Naive thymus-derived CD8-positive, alpha-beta T cell (primary cell): Measurements from ENCODE around the gene PPP1R1C. TPM values are rescaled to one million over a fixed set of nuclear protein-coding genes. Genes with fewer than 3 reads are reported as not detected.

ENCODE experiments used
- ATAC-seq, 2 donors: fragments of 150-1000 bp; cut with Tn5 transposase in 1 of 2; sonication (Bioruptor Pico), chemical (Tn5 transposase) in 1 of 2; 1 replicate in 1 of 2; 2 replicates in 1 of 2; pipeline ENCODE4 v1.10.0; 2021; ENCODE audit warnings: mild to moderate bottlenecking in 2 of 2, moderate library complexity in 2 of 2
- POLR2A ChIA-PET: fragments of 350-600 bp; sonication (Branson Sonifier 250); formaldehyde crosslinking; loops from one replicate; lab custom pipeline; 2021; ENCODE audit warnings: antibody characterized with exemption; lab: Charles Lee
- DNase-seq, 10 donors: peaks; one replicate each; pipeline versions ENCODE4 v3.0.0 to v3.0.0-alpha.2; 2020 to 2022
- H3K27ac Mint-ChIP-seq, 10 donors: one replicate each; pipeline ENCODE4 v1.8.0; 2020 to 2022; ENCODE audit warnings: mild to moderate bottlenecking in 10 of 10, mixed read lengths in 10 of 10, moderate library complexity in 4 of 10, inconsistent platforms in 1 of 10
- H3K27me3 Mint-ChIP-seq, 5 donors: one replicate each; pipeline ENCODE4 v1.8.0; 2021 to 2022; ENCODE audit warnings: mixed read lengths in 5 of 5
- H3K36me3 Mint-ChIP-seq, 3 donors: one replicate each; pipeline ENCODE4 v1.8.0; 2020 to 2022; ENCODE audit warnings: mixed read lengths in 3 of 3, mild to moderate bottlenecking in 2 of 3, inconsistent platforms in 1 of 3
- H3K4me1 Mint-ChIP-seq, 4 donors: one replicate each; pipeline ENCODE4 v1.8.0; 2021 to 2022; ENCODE audit warnings: mixed read lengths in 4 of 4
- H3K4me3 Mint-ChIP-seq, 10 donors: one replicate each; pipeline ENCODE4 v1.8.0; 2020 to 2022; ENCODE audit warnings: mild to moderate bottlenecking in 10 of 10, mixed read lengths in 10 of 10, moderate library complexity in 6 of 10, inconsistent platforms in 1 of 10
- H3K9me3 Mint-ChIP-seq, 9 donors: one replicate each; pipeline ENCODE4 v1.8.0; 2020 to 2022; ENCODE audit warnings: mixed read lengths in 9 of 9, mild to moderate bottlenecking in 3 of 9, inconsistent platforms in 1 of 9, moderate library complexity in 1 of 9
- polyA plus RNA-seq, 3 donors: library from polyadenylated mRNA; unstranded; fragments of 300-500 nt; fragmentation: Illumina TruSeq; gene quantifications; one replicate each; pipeline ENCODE4 v1.2.3, GENCODE V29; 2021
- total RNA-seq, 8 experiments: library from RNA in 2 of 8; stranded (reverse) in 2 of 8; gene quantifications; one replicate each; pipeline ENCODE4 v1.2.3 and lab custom pipeline; 2021 to 2026

Gene PPP1R1C
- total and polyA plus RNA-seq, 5 experiments from 2014 or later: not detected

GRCh38 chr2:182038576-182038975 lies 52.9 kb downstream of the PPP1R1C start:
- Mint-ChIP-seq H3K27me3 (peaks cover 0 to 2% (median 0%) of the 10 kb centered on the region in 5 donors), H3K4me1 (no peaks in the 10 kb centered on the region)
- POLR2A ChIA-PET: no interaction called here

GRCh38 chr2:182043021-182043420 lies 57.4 kb downstream of the PPP1R1C start:
- no peak for ATAC-seq
- Mint-ChIP-seq H3K9me3 (no peaks in the 10 kb centered on the region), H3K36me3 (no peaks in the 10 kb centered on the region), H3K27me3 (peaks cover 0 to 5% (median 2%) of the 10 kb centered on the region in 5 donors), H3K4me3 (no peak overlapping the region), H3K4me1 (no peaks in the 10 kb centered on the region), H3K27ac (no peak overlapping the region)
- POLR2A ChIA-PET: no interaction called here
- DNase-seq: no peak

More at GRCh38 chr2:182038576-182038975, 52.9 kb downstream of the PPP1R1C start:
- Mint-ChIP-seq H3K27ac (no peak overlapping the region), H3K9me3 (no peaks in the 10 kb centered on the region), H3K4me3 (no peak overlapping the region), H3K36me3 (no peaks in the 10 kb centered on the region)
- DNase-seq (no peak), ATAC-seq (no peak)

- H3K4me1 Mint-ChIP-seq: no peaks in the 10 kb centered on the region
- no peak overlapping the region for H3K4me3 Mint-ChIP-seq
- DNase-seq: no peak
- H3K36me3 Mint-ChIP-seq: no peaks in the 10 kb centered on the region
- peaks cover 0 to 5% (median 2%) of the 10 kb centered on the region in 5 donors for H3K27me3 Mint-ChIP-seq
- POLR2A ChIA-PET: no interaction called here
- ATAC-seq: no peak
- no peaks in the 10 kb centered on the region for H3K9me3 Mint-ChIP-seq
- H3K27ac Mint-ChIP-seq: no peak overlapping the region
Observed at GRCh38 chr2:182043861-182044260, 58.2 kb downstream of the PPP1R1C start.

- DNase-seq (no peak), ATAC-seq (no peak)
- Mint-ChIP-seq H3K27me3 (peaks cover 0 to 5% (median 0%) of the 10 kb centered on the region in 5 donors), H3K27ac (no peak overlapping the region), H3K4me1 (no peaks in the 10 kb centered on the region), H3K9me3 (no peaks in the 10 kb centered on the region), H3K4me3 (no peak overlapping the region), H3K36me3 (no peaks in the 10 kb centered on the region)
- POLR2A ChIA-PET: no interaction called here
Observed at GRCh38 chr2:182047544-182047943, 61.9 kb downstream of the PPP1R1C start.

GRCh38 chr2:182048088-182048487 lies 62.4 kb downstream of the PPP1R1C start:
- Mint-ChIP-seq H3K9me3 (no peaks in the 10 kb centered on the region), H3K4me1 (no peaks in the 10 kb centered on the region), H3K36me3 (no peaks in the 10 kb centered on the region), H3K4me3 (no peak overlapping the region), H3K27ac (no peak overlapping the region), H3K27me3 (peaks cover 0 to 5% (median 0%) of the 10 kb centered on the region in 5 donors)
- POLR2A ChIA-PET: no interaction called here
- no peak for DNase-seq
- no peak for ATAC-seq

- Mint-ChIP-seq H3K9me3 (no peaks in the 10 kb centered on the region), H3K27me3 (peaks cover 0 to 5% (median 0%) of the 10 kb centered on the region in 5 donors), H3K36me3 (no peaks in the 10 kb centered on the region), H3K4me3 (no peak overlapping the region), H3K4me1 (no peaks in the 10 kb centered on the region), H3K27ac (no peak overlapping the region)
- POLR2A ChIA-PET: no interaction called here
- ATAC-seq (no peak), DNase-seq (no peak)
Observed at GRCh38 chr2:182048621-182049020, 63.0 kb downstream of the PPP1R1C start.

- POLR2A ChIA-PET: no interaction called here
- no peak for ATAC-seq
- no peaks in the 10 kb centered on the region for H3K4me1 Mint-ChIP-seq
- no peak overlapping the region for H3K4me3 Mint-ChIP-seq
- no peaks in the 10 kb centered on the region for H3K36me3 Mint-ChIP-seq
- H3K27me3 Mint-ChIP-seq: peaks cover 0 to 5% (median 0%) of the 10 kb centered on the region in 5 donors
- no peak overlapping the region for H3K27ac Mint-ChIP-seq
- no peaks in the 10 kb centered on the region for H3K9me3 Mint-ChIP-seq
- DNase-seq: no peak
Observed at GRCh38 chr2:182049372-182050148, 63.9 kb downstream of the PPP1R1C start.

GRCh38 chr2:182050333-182051135 lies 64.9 kb downstream of the PPP1R1C start:
- Mint-ChIP-seq H3K9me3 (no peaks in the 10 kb centered on the region), H3K27me3 (peaks cover 0 to 3% (median 0%) of the 10 kb centered on the region in 5 donors), H3K36me3 (no peaks in the 10 kb centered on the region), H3K27ac (no peak overlapping the region), H3K4me3 (no peak overlapping the region), H3K4me1 (no peaks in the 10 kb centered on the region)
- POLR2A ChIA-PET: no interaction called here
- ATAC-seq (no peak), DNase-seq (no peak)

GRCh38 chr2:182055993-182056392 lies 70.3 kb downstream of the PPP1R1C start:
- ATAC-seq (no peak), DNase-seq (no peak)
- Mint-ChIP-seq H3K9me3 (no peaks in the 10 kb centered on the region), H3K27me3 (peaks cover 0 to 11% (median 7%) of the 10 kb centered on the region in 5 donors), H3K36me3 (no peaks in the 10 kb centered on the region), H3K27ac (no peak overlapping the region), H3K4me3 (no peak overlapping the region), H3K4me1 (no peaks in the 10 kb centered on the region)
- POLR2A ChIA-PET: no interaction called here

- POLR2A ChIA-PET: no interaction called here
- Mint-ChIP-seq H3K9me3 (no peaks in the 10 kb centered on the region), H3K4me3 (no peak overlapping the region), H3K27ac (no peak overlapping the region), H3K27me3 (peaks cover 0 to 11% (median 7%) of the 10 kb centered on the region in 5 donors), H3K4me1 (no peaks in the 10 kb centered on the region), H3K36me3 (no peaks in the 10 kb centered on the region)
- no peak for DNase-seq
- ATAC-seq: no peak
Observed at GRCh38 chr2:182057002-182057401, 71.3 kb downstream of the PPP1R1C start.

- Mint-ChIP-seq H3K9me3 (no peaks in the 10 kb centered on the region), H3K4me1 (no peaks in the 10 kb centered on the region), H3K27me3 (peaks cover 0 to 11% (median 7%) of the 10 kb centered on the region in 5 donors), H3K27ac (no peak overlapping the region), H3K36me3 (no peaks in the 10 kb centered on the region), H3K4me3 (no peak overlapping the region)
- POLR2A ChIA-PET: no interaction called here
- ATAC-seq (no peak), DNase-seq (no peak)
Observed at GRCh38 chr2:182058056-182058455, 72.4 kb downstream of the PPP1R1C start.

- H3K4me1 Mint-ChIP-seq: no peaks in the 10 kb centered on the region
- DNase-seq (no peak), ATAC-seq (no peak)
- H3K9me3 Mint-ChIP-seq: no peaks in the 10 kb centered on the region
- no peak overlapping the region for H3K27ac Mint-ChIP-seq
- peaks cover 0 to 11% (median 7%) of the 10 kb centered on the region in 5 donors for H3K27me3 Mint-ChIP-seq
- POLR2A ChIA-PET: no interaction called here
- H3K4me3 Mint-ChIP-seq: no peak overlapping the region
- H3K36me3 Mint-ChIP-seq: no peaks in the 10 kb centered on the region
Observed at GRCh38 chr2:182061739-182062138, 76.1 kb downstream of the PPP1R1C start.

GRCh38 chr2:182062329-182062972 lies 76.8 kb downstream of the PPP1R1C start:
- Mint-ChIP-seq H3K4me3 (no peak overlapping the region), H3K36me3 (no peaks in the 10 kb centered on the region), H3K9me3 (no peaks in the 10 kb centered on the region), H3K4me1 (no peaks in the 10 kb centered on the region), H3K27ac (no peak overlapping the region), H3K27me3 (peaks cover 0 to 10% (median 3%) of the 10 kb centered on the region in 5 donors)
- no peak for DNase-seq
- POLR2A ChIA-PET: no interaction called here
- no peak for ATAC-seq
